NAMALWA (cell line): ENCODE measurements around the gene CDC42SE2.
"Not testable (repeated sequence)": the region's sequence is repeated elsewhere in the genome, so short reads cannot be mapped to it uniquely, and the experiment has no call there.

ENCODE experiments used
- DNase-seq: peaks from one replicate; pipeline ENCODE4 v3.0.0-alpha.2; 2015; ENCODE audit warnings: low spot score

The CDC42SE2 gene

GRCh38 chr5:131250751-131251475 lies 12.9 kb upstream of the CDC42SE2 start:
- DNase-seq, result no peak

GRCh38 chr5:131252824-131253171 lies 11.1 kb upstream of the CDC42SE2 start:
- DNase-seq, result peak; percentile 89

GRCh38 chr5:131254025-131254424 lies 9.8 kb upstream of the CDC42SE2 start:
- not testable (repeated sequence) for DNase-seq

- DNase-seq, result no peak
These were observed 9.1 kb upstream of the CDC42SE2 start for GRCh38 chr5:131254741-131255140.

- DNase-seq, result no peak
These were observed 7.4 kb upstream of the CDC42SE2 start for GRCh38 chr5:131256507-131256823.

- DNase-seq, result no peak
These were observed 5.1 kb upstream of the CDC42SE2 start for GRCh38 chr5:131258733-131259132.

- DNase-seq, result no peak
These were observed 4.5 kb upstream of the CDC42SE2 start for GRCh38 chr5:131259326-131259725.

- no peak for DNase-seq
These were observed 3.0 kb upstream of the CDC42SE2 start for GRCh38 chr5:131260895-131261294.

GRCh38 chr5:131261483-131261882 lies 2.4 kb upstream of the CDC42SE2 start:
- no peak for DNase-seq

- peak; percentile 76 for DNase-seq
These were observed 806 bp upstream of the CDC42SE2 start for GRCh38 chr5:131262953-131263541.

GRCh38 chr5:131264451-131265099 lies 722 bp downstream of the CDC42SE2 start:
- peak; percentile 75 for DNase-seq

GRCh38 chr5:131265311-131265803 lies 1.5 kb downstream of the CDC42SE2 start:
- DNase-seq, result peak; percentile 83

GRCh38 chr5:131266370-131267060 lies 2.7 kb downstream of the CDC42SE2 start:
- DNase-seq, result no peak

- DNase-seq, result no peak
These were observed 5.0 kb downstream of the CDC42SE2 start for GRCh38 chr5:131268758-131269370.

- DNase-seq, result no peak
These were observed 7.0 kb downstream of the CDC42SE2 start for GRCh38 chr5:131270809-131271208.

GRCh38 chr5:131271888-131272287 lies 8.0 kb downstream of the CDC42SE2 start:
- not testable (repeated sequence) for DNase-seq

- DNase-seq, result no peak
These were observed 8.5 kb downstream of the CDC42SE2 start for GRCh38 chr5:131272307-131272706.

GRCh38 chr5:131272724-131273123 lies 8.9 kb downstream of the CDC42SE2 start:
- no peak for DNase-seq

- no peak for DNase-seq
These were observed 10.6 kb downstream of the CDC42SE2 start for GRCh38 chr5:131274326-131275063.

GRCh38 chr5:131276072-131276471 lies 12.2 kb downstream of the CDC42SE2 start:
- DNase-seq, result no peak

GRCh38 chr5:131277447-131277846 lies 13.6 kb downstream of the CDC42SE2 start:
- no peak for DNase-seq
